Measurements from ENCODE around the gene SHD. TPM values are rescaled to one million over a fixed set of nuclear protein-coding genes. Genes with fewer than 3 reads are reported as not detected.
"Not testable (repeated sequence)": the region's sequence is repeated elsewhere in the genome, so short reads cannot be mapped to it uniquely, and the experiment has no call there.

The SHD gene
- total RNA-seq, 1 donor from 2014 or later, result 0.74 TPM

DNA sequence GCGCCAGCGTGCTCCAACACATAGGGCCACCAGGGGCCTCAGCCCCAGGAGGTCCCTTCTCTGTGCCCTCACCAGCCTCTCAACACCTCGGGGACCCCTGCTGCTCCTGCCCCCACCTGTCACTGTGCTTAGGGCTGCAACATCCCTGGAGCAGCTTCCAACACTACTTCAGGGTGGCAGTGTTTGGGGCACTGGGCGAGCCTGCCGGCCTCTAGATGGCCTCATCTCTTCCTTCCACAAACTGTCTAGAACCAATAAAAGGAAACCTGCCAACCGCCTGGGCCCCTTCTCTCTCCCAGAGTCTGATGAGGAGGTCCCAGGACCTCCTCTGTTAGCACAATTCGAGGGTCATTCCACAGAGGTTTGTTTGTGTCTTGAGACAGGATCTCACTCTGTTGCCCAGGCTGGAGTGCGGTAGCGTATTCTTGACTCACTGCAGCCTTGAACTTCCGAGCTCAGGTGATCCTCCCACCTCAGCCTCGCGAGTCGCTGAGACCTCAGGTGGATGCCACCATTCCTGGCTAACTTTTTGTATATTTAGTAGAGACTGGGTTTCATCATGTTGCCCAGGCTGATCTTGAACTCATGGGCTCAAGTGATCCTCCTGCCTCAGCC is 10.1 kb upstream of the SHD start:
- H3K27ac Mint-ChIP-seq, result no peak overlapping the region
- no peak overlapping the region for H3K4me3 Mint-ChIP-seq (ENCODE audit: low read depth)
- H3K9me3 Mint-ChIP-seq (ENCODE audit: low read depth), result no peaks in the 10 kb centered on the region
- TF ChIP-seq, protein P1, sequence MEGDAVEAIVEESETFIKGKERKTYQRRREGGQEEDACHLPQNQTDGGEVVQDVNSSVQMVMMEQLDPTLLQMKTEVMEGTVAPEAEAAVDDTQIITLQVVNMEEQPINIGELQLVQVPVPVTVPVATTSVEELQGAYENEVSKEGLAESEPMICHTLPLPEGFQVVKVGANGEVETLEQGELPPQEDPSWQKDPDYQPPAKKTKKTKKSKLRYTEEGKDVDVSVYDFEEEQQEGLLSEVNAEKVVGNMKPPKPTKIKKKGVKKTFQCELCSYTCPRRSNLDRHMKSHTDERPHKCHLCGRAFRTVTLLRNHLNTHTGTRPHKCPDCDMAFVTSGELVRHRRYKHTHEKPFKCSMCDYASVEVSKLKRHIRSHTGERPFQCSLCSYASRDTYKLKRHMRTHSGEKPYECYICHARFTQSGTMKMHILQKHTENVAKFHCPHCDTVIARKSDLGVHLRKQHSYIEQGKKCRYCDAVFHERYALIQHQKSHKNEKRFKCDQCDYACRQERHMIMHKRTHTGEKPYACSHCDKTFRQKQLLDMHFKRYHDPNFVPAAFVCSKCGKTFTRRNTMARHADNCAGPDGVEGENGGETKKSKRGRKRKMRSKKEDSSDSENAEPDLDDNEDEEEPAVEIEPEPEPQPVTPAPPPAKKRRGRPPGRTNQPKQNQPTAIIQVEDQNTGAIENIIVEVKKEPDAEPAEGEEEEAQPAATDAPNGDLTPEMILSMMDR (IDR thresholded peaks at IDR 0.05; ENCODE audit: unreplicated experiment), result no peak
- peaks cover 10% of the 10 kb centered on the region for H3K36me3 Mint-ChIP-seq (ENCODE audit: insufficient read depth)
- no peaks in the 10 kb centered on the region for H3K27me3 Mint-ChIP-seq
- no peak for DNase-seq (ENCODE audit: low spot score, unreplicated experiment)
- H3K4me1 Mint-ChIP-seq (ENCODE audit: low read depth), result no peaks in the 10 kb centered on the region

- H3K4me1 Mint-ChIP-seq (ENCODE audit: low read depth), result no peaks in the 10 kb centered on the region
- no peak for DNase-seq (ENCODE audit: low spot score, unreplicated experiment)
- TF ChIP-seq, protein P1 (IDR thresholded peaks at IDR 0.05; ENCODE audit: unreplicated experiment), result no peak
- no peaks in the 10 kb centered on the region for H3K9me3 Mint-ChIP-seq (ENCODE audit: low read depth)
- H3K27me3 Mint-ChIP-seq, result peaks cover 7% of the 10 kb centered on the region
- no peak overlapping the region for H3K27ac Mint-ChIP-seq
- H3K4me3 Mint-ChIP-seq (ENCODE audit: low read depth), result no peak overlapping the region
- H3K36me3 Mint-ChIP-seq (ENCODE audit: insufficient read depth), result peaks cover 2% of the 10 kb centered on the region
These were observed 6.2 kb upstream of the SHD start for GRCh38 chr19:4272894-4273293.

- not testable (repeated sequence) for H3K9me3 Mint-ChIP-seq (ENCODE audit: low read depth); H3K36me3 Mint-ChIP-seq (ENCODE audit: insufficient read depth); H3K4me3 Mint-ChIP-seq (ENCODE audit: low read depth); DNase-seq (ENCODE audit: low spot score, unreplicated experiment); H3K27ac Mint-ChIP-seq; H3K4me1 Mint-ChIP-seq (ENCODE audit: low read depth)
- H3K27me3 Mint-ChIP-seq, result peaks cover 16% of the 10 kb centered on the region
These were observed 4.8 kb upstream of the SHD start for GRCh38 chr19:4274321-4274686.

- no peaks in the 10 kb centered on the region for H3K36me3 Mint-ChIP-seq (ENCODE audit: insufficient read depth)
- no peaks in the 10 kb centered on the region for H3K9me3 Mint-ChIP-seq (ENCODE audit: low read depth)
These were observed 1.8 kb upstream of the SHD start for GRCh38 chr19:4277191-4277696.

GRCh38 chr19:4278010-4278409 is 1.1 kb upstream of the SHD start:
- DNase-seq (ENCODE audit: low spot score, unreplicated experiment), result no peak

More at GRCh38 chr19:4277191-4277696, 1.8 kb upstream of the SHD start:
- DNase-seq (ENCODE audit: low spot score, unreplicated experiment), result no peak
- TF ChIP-seq, protein P1 (IDR thresholded peaks at IDR 0.05; ENCODE audit: unreplicated experiment), result no peak
- H3K4me3 Mint-ChIP-seq (ENCODE audit: low read depth), result peak overlapping the region; percentile 40
- peaks cover 40% of the 10 kb centered on the region for H3K27me3 Mint-ChIP-seq
- no peak overlapping the region for H3K27ac Mint-ChIP-seq
- H3K4me1 Mint-ChIP-seq (ENCODE audit: low read depth), result peaks cover 4% of the 10 kb centered on the region

DNA sequence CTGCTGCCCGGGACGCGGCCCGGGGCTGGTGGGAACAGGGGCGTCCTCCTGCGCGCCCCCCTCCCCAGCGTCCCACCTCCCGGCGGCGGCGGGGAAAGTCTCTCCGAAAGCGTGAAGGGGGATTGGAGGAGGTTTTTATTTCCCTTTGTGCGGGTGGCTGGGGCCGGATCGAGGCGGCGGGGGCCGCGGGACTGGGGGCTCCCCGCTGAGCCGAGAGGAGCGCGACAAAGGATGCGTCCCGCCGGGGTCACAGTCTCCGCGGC is 132 bp downstream of the SHD start:
- TF ChIP-seq, protein P1 (IDR thresholded peaks at IDR 0.05; ENCODE audit: unreplicated experiment), result no peak
- no peak overlapping the region for H3K27ac Mint-ChIP-seq
- H3K27me3 Mint-ChIP-seq, result peaks cover 43% of the 10 kb centered on the region
- DNase-seq (ENCODE audit: low spot score, unreplicated experiment), result no peak
- no peaks in the 10 kb centered on the region for H3K9me3 Mint-ChIP-seq (ENCODE audit: low read depth)
- no peaks in the 10 kb centered on the region for H3K36me3 Mint-ChIP-seq (ENCODE audit: insufficient read depth)
- H3K4me3 Mint-ChIP-seq (ENCODE audit: low read depth), result no peak overlapping the region
- H3K4me1 Mint-ChIP-seq (ENCODE audit: low read depth), result peaks cover 4% of the 10 kb centered on the region

More at GRCh38 chr19:4278010-4278409, 1.1 kb upstream of the SHD start:
- H3K4me1 Mint-ChIP-seq (ENCODE audit: low read depth), result peaks cover 4% of the 10 kb centered on the region
- TF ChIP-seq, protein P1 (IDR thresholded peaks at IDR 0.05; ENCODE audit: unreplicated experiment), result no peak
- no peak overlapping the region for H3K27ac Mint-ChIP-seq
- no peaks in the 10 kb centered on the region for H3K9me3 Mint-ChIP-seq (ENCODE audit: low read depth)
- H3K36me3 Mint-ChIP-seq (ENCODE audit: insufficient read depth), result no peaks in the 10 kb centered on the region
- H3K4me3 Mint-ChIP-seq (ENCODE audit: low read depth), result no peak overlapping the region
- H3K27me3 Mint-ChIP-seq, result peaks cover 43% of the 10 kb centered on the region
